Measurements from ENCODE around the gene GJB3.
A peak's percentile ranks its signal among the peaks of the same experiment; 100 is the strongest.
"Not testable (repeated sequence)": the region's sequence is repeated elsewhere in the genome, so short reads cannot be mapped to it uniquely, and the experiment has no call there.

GJB3 gene

GRCh38 chr1:34761176-34761761, 19.7 kb upstream of the GJB3 start:
- no peak for DNase-seq

- DNase-seq: no peak
Observed at GRCh38 chr1:34761776-34762307, 19.2 kb upstream of the GJB3 start.

GRCh38 chr1:34762474-34763141, 18.4 kb upstream of the GJB3 start:
- no peak for DNase-seq

GRCh38 chr1:34763142-34763781, 17.8 kb upstream of the GJB3 start:
- DNase-seq: no peak

- DNase-seq: no peak
Observed at GRCh38 chr1:34768856-34769255, 12.2 kb upstream of the GJB3 start.

- no peak for DNase-seq
Observed at GRCh38 chr1:34770891-34771504, 10.0 kb upstream of the GJB3 start.

- no peak for DNase-seq
Observed at GRCh38 chr1:34771573-34772371, 9.2 kb upstream of the GJB3 start.

GRCh38 chr1:34773114-34773513, 7.9 kb upstream of the GJB3 start:
- DNase-seq: not testable (repeated sequence)

- no peak for DNase-seq
Observed at GRCh38 chr1:34774957-34775356, 6.1 kb upstream of the GJB3 start.

GRCh38 chr1:34776911-34777310, 4.1 kb upstream of the GJB3 start:
- DNase-seq: no peak

- DNase-seq: no peak
Observed at GRCh38 chr1:34777519-34778321, 3.3 kb upstream of the GJB3 start.

- DNase-seq: no peak
Observed at GRCh38 chr1:34778381-34778780, 2.6 kb upstream of the GJB3 start.

GRCh38 chr1:34779005-34779404, 2.0 kb upstream of the GJB3 start:
- no peak for DNase-seq

GRCh38 chr1:34779526-34779925, 1.5 kb upstream of the GJB3 start:
- no peak for DNase-seq

GRCh38 chr1:34779962-34780361, 1.1 kb upstream of the GJB3 start:
- DNase-seq: no peak

- DNase-seq: no peak
Observed at GRCh38 chr1:34780528-34780927, 486 bp upstream of the GJB3 start.

- DNase-seq: peak; percentile 55
Observed at GRCh38 chr1:34781844-34782391, 904 bp downstream of the GJB3 start.

- no peak for DNase-seq
Observed at GRCh38 chr1:34784751-34785221, 3.8 kb downstream of the GJB3 start.

- DNase-seq: no peak
Observed at GRCh38 chr1:34785231-34785874, 4.3 kb downstream of the GJB3 start.

- no peak for DNase-seq
Observed at GRCh38 chr1:34785875-34786470, 5.0 kb downstream of the GJB3 start.

Measured in NCI-H510A (cell line).